HEK293 (cell line): ENCODE results near the gene AKAP8L.
A peak's percentile ranks its signal among the peaks of the same experiment; 100 is the strongest.

Source experiments
- CTCF ChIA-PET: fragments of 350-600 bp; formaldehyde crosslinking; extraction: SDS; loops from one replicate; lab custom pipeline; 2021; ENCODE audit warnings: antibody characterized with exemption; lab: Yijun Ruan, JAX
- POLR2A ChIA-PET: fragments of 300-600 bp; formaldehyde crosslinking; extraction: SDS; loops from one replicate; lab custom pipeline; 2020; ENCODE audit warnings: antibody characterized with exemption, inconsistent platforms; lab: Yijun Ruan, JAX
- H3K27ac ChIP-seq: fragments of 200-500 bp; sonication (Bioruptor generic); 2 replicates; pipeline ENCODE4 v1.5.1; 2014; ENCODE audit warnings: low read depth, low read length, control low read depth, inconsistent platforms; ENCODE audit errors: extremely low read depth
- H3K36me3 ChIP-seq, 2 experiments: fragments of 200-500 bp in 1 of 2; sonication (Bioruptor generic) in 1 of 2; 1 replicate in 1 of 2; 2 replicates in 1 of 2; pipeline ENCODE4 v1.5.1; 2014 to 2017; ENCODE audit warnings: inconsistent platforms in 2 of 2, low read length in 2 of 2; ENCODE audit not compliant: control insufficient read depth in 2 of 2, insufficient read depth in 1 of 2
- H3K4me1 ChIP-seq: fragments of 200-500 bp; sonication (Bioruptor generic); 2 replicates; pipeline ENCODE4 v1.5.1; 2014; ENCODE audit warnings: mild to moderate bottlenecking, low read length, inconsistent platforms; ENCODE audit not compliant: control insufficient read depth, insufficient read depth
- H3K4me3 ChIP-seq: 2 replicates; pipeline ENCODE4 v1.5.1; 2011; ENCODE audit warnings: low read depth, mild to moderate bottlenecking, control low read depth, low read length, moderate library complexity
- H3K9me3 ChIP-seq: fragments of 200-500 bp; sonication (Bioruptor generic); 2 replicates; pipeline ENCODE4 v1.5.1; 2014; ENCODE audit warnings: low read depth, low read length, inconsistent platforms; ENCODE audit not compliant: control insufficient read depth, insufficient read depth
- BCL6B ChIP-seq: fragments of 450-650 bp; formaldehyde crosslinking; IDR thresholded peaks from 2 replicates; pipeline ENCODE4 v1.5.1; 2017; ENCODE audit warnings: missing biosample characterization, missing genetic modification characterization
- OVOL3 ChIP-seq: fragments of 450-650 bp; formaldehyde crosslinking; IDR thresholded peaks from 2 replicates; pipeline ENCODE4 v1.5.1; 2016; ENCODE audit warnings: missing biosample characterization, missing genetic modification characterization
- PRDM10 ChIP-seq: fragments of 450-650 bp; formaldehyde crosslinking; IDR thresholded peaks from 2 replicates; pipeline ENCODE4 v1.5.1; 2016; ENCODE audit warnings: missing biosample characterization, missing genetic modification characterization
- RBAK ChIP-seq: fragments of 450-650 bp; formaldehyde crosslinking; IDR thresholded peaks from 2 replicates; pipeline ENCODE4 v1.5.1; 2016; ENCODE audit warnings: missing biosample characterization, missing genetic modification characterization
- ZBTB7A ChIP-seq: fragments of 450-650 bp; formaldehyde crosslinking; IDR thresholded peaks from 2 replicates; pipeline ENCODE4 v1.5.1; 2016; ENCODE audit warnings: low read depth, missing biosample characterization, missing genetic modification characterization
- ZBTB8A ChIP-seq: fragments of 450-650 bp; formaldehyde crosslinking; IDR thresholded peaks from 2 replicates; pipeline ENCODE4 v1.5.1; 2016; ENCODE audit warnings: missing biosample characterization, missing genetic modification characterization
- ZNF140 ChIP-seq: fragments of 450-650 bp; formaldehyde crosslinking; IDR thresholded peaks from 2 replicates; pipeline ENCODE4 v1.5.1; 2016; ENCODE audit warnings: missing biosample characterization, missing genetic modification characterization
- ZNF169 ChIP-seq: fragments of 450-650 bp; formaldehyde crosslinking; IDR thresholded peaks from 2 replicates; pipeline ENCODE4 v1.5.1; 2016; ENCODE audit warnings: missing biosample characterization, missing genetic modification characterization
- ZNF214 ChIP-seq: fragments of 450-650 bp; formaldehyde crosslinking; IDR thresholded peaks from 2 replicates; pipeline ENCODE4 v1.5.1; 2017; ENCODE audit warnings: missing biosample characterization, mild to moderate bottlenecking, missing genetic modification characterization, borderline replicate concordance
- ZNF223 ChIP-seq: fragments of 450-650 bp; formaldehyde crosslinking; IDR thresholded peaks from 2 replicates; pipeline ENCODE4 v1.5.1; 2016; ENCODE audit warnings: missing biosample characterization, missing genetic modification characterization
- ZNF292 ChIP-seq: fragments of 450-650 bp; formaldehyde crosslinking; IDR thresholded peaks from 2 replicates; pipeline ENCODE4 v1.5.1; 2016; ENCODE audit warnings: low read depth, missing biosample characterization, missing genetic modification characterization, borderline replicate concordance
- ZNF341 ChIP-seq: fragments of 450-650 bp; formaldehyde crosslinking; IDR thresholded peaks from 2 replicates; pipeline ENCODE4; 2016; ENCODE audit warnings: low read depth, missing biosample characterization, missing genetic modification characterization
- ZNF362 ChIP-seq: fragments of 450-650 bp; formaldehyde crosslinking; IDR thresholded peaks from 2 replicates; pipeline ENCODE4 v1.5.1; 2016; ENCODE audit warnings: missing biosample characterization, missing genetic modification characterization
- ZNF37A ChIP-seq: fragments of 450-650 bp; IDR thresholded peaks from 2 replicates; pipeline ENCODE4 v1.5.1; 2018; ENCODE audit warnings: missing biosample characterization, missing genetic modification characterization
- ZNF398 ChIP-seq: fragments of 450-650 bp; formaldehyde crosslinking; IDR thresholded peaks from 2 replicates; pipeline ENCODE4 v1.5.1; 2017; ENCODE audit warnings: missing biosample characterization, missing genetic modification characterization
- ZNF449 ChIP-seq: fragments of 450-650 bp; formaldehyde crosslinking; IDR thresholded peaks from 2 replicates; pipeline ENCODE4 v1.5.1; 2017; ENCODE audit warnings: missing biosample characterization, mild to moderate bottlenecking, missing genetic modification characterization, moderate library complexity
- ZNF544 ChIP-seq: fragments of 450-650 bp; formaldehyde crosslinking; IDR thresholded peaks from 2 replicates; pipeline ENCODE4 v1.5.0; 2017; ENCODE audit warnings: missing biosample characterization, missing genetic modification characterization
- ZNF548 ChIP-seq: fragments of 450-650 bp; formaldehyde crosslinking; IDR thresholded peaks from 2 replicates; pipeline ENCODE4 v1.5.1; 2016; ENCODE audit warnings: missing biosample characterization, missing genetic modification characterization
- ZNF623 ChIP-seq: fragments of 450-650 bp; formaldehyde crosslinking; IDR thresholded peaks from 2 replicates; pipeline ENCODE4 v1.5.1; 2016; ENCODE audit warnings: missing biosample characterization, missing genetic modification characterization
- ZNF707 ChIP-seq: fragments of 450-650 bp; formaldehyde crosslinking; IDR thresholded peaks from 2 replicates; pipeline ENCODE4 v1.5.1; 2016; ENCODE audit warnings: missing biosample characterization, missing genetic modification characterization
- ZNF747 ChIP-seq: fragments of 450-650 bp; formaldehyde crosslinking; IDR thresholded peaks from 2 replicates; pipeline ENCODE4 v1.5.1; 2016; ENCODE audit warnings: missing biosample characterization, missing genetic modification characterization
- ZNF768 ChIP-seq: fragments of 450-650 bp; formaldehyde crosslinking; IDR thresholded peaks from 2 replicates; pipeline ENCODE4 v1.5.1; 2018; ENCODE audit warnings: missing biosample characterization, mild to moderate bottlenecking, missing genetic modification characterization

The AKAP8L gene

GRCh38 chr19:15443838-15444237, 25.1 kb upstream of the AKAP8L start:
- POLR2A ChIA-PET, result no interaction called here
- TF ChIP-seq ZNF292 (tag by site-specific recombination), result no peak
- no peak for TF ChIP-seq ZNF398 (tag by site-specific recombination)
- TF ChIP-seq ZNF37A, result no peak
- no peak for TF ChIP-seq RBAK
- no peak for TF ChIP-seq ZNF768 (tag by site-specific recombination)
- no peak for TF ChIP-seq ZNF140 (tag by site-specific recombination)
- TF ChIP-seq ZNF449 (tag by site-specific recombination), result no peak
- TF ChIP-seq ZNF223 (tag by site-specific recombination), result no peak
- Histone ChIP-seq H3K4me1 (no peaks in the 10 kb centered on the region), H3K4me3 (no peak overlapping the region), H3K9me3 (no peaks in the 10 kb centered on the region), H3K27ac (no peak overlapping the region), H3K36me3 (peaks cover 0 to 8% of the 10 kb centered on the region in 2 experiments; a peak in 1 of 3 replicates)
- CTCF ChIA-PET, result interaction anchor here (0.6 kb wide), 1 partner anchor 111 kb away, joined by 3 read pairs; no protein-coding TSS in a partner anchor

GRCh38 chr19:15443325-15443724, 24.5 kb upstream of the AKAP8L start:
- H3K4me1 ChIP-seq, result no peaks in the 10 kb centered on the region
- TF ChIP-seq ZBTB8A (no peak), ZNF707 (tag by site-specific recombination) (no peak), ZNF544 (tag by site-specific recombination) (no peak), ZNF623 (tag by site-specific recombination) (peak; percentile 94), ZNF362 (tag by site-specific recombination) (no peak)

GRCh38 chr19:15442142-15442920, 23.5 kb upstream of the AKAP8L start:
- H3K4me3 ChIP-seq, result no peak overlapping the region
- peaks cover 0 to 2% of the 10 kb centered on the region in 2 experiments; a peak in 1 of 3 replicates for H3K36me3 ChIP-seq
- ChIA-PET CTCF (no interaction called here), POLR2A (no interaction called here)
- no peaks in the 10 kb centered on the region for H3K4me1 ChIP-seq
- H3K27ac ChIP-seq, result no peak overlapping the region
- H3K9me3 ChIP-seq, result no peaks in the 10 kb centered on the region
- TF ChIP-seq ZNF169, result no peak
- TF ChIP-seq PRDM10 (tag by site-specific recombination), result no peak
- TF ChIP-seq ZNF214 (tag by site-specific recombination), result no peak
- TF ChIP-seq BCL6B (tag by site-specific recombination), result no peak
- TF ChIP-seq ZNF341 (tag by site-specific recombination), result no peak
- TF ChIP-seq ZNF548 (tag by site-specific recombination), result no peak
- no peak for TF ChIP-seq OVOL3
- TF ChIP-seq ZBTB7A (tag by site-specific recombination), result no peak
- TF ChIP-seq ZNF747, result no peak

More at GRCh38 chr19:15443325-15443724, 24.5 kb upstream of the AKAP8L start:
- ChIA-PET POLR2A (no interaction called here), CTCF (interaction anchor here (0.6 kb wide), 1 partner anchor 112 kb away, joined by 3 read pairs; no protein-coding TSS in a partner anchor)
- peaks cover 0 to 8% of the 10 kb centered on the region in 2 experiments; a peak in 1 of 3 replicates for H3K36me3 ChIP-seq
- no peak overlapping the region for H3K4me3 ChIP-seq
- no peak overlapping the region for H3K27ac ChIP-seq
- H3K9me3 ChIP-seq, result no peaks in the 10 kb centered on the region
